ENCODE data around the gene LRIG3.
"Not testable (repeated sequence)": the region's sequence is repeated elsewhere in the genome, so short reads cannot be mapped to it uniquely, and the experiment has no call there.

Gene LRIG3

DNA sequence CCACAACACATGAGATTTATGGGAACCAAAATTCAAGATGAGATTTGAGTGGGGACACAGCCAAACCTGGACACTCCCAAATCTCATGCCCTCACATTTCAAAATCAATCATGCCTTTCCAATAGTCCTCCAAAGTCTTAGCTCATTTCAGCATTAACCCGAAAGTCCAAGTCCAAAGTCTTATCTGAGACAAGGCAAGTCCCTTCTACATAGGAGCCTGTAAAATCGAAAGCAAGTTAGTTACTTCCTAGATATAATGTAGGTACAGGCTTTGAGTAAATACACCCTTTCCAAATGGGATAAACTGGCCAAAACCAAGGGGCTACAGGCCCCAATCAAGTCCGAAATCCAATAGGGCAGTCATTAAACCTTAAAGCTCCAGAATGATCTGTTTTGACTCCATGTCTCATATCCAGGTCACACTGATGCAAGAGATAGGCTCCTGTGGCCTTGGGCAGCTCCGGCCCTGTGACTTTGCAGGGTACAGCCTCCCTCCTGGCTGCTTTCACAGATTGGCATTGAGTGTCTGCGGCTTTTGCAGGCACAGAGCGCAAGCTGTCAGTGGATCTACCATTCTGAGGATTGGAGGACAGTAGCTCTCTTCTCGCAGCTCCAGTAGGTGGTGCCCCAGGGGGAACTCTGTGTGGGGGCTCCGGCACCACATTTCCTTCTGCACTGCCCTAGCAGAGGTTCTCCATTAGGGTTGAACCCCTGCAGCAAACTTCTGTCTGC, 60.1 kb downstream of the LRIG3 start:
- no peak for DNase-seq (ENCODE audit: low read depth in 2 of 2, low spot score in 1 of 2)

DNA sequence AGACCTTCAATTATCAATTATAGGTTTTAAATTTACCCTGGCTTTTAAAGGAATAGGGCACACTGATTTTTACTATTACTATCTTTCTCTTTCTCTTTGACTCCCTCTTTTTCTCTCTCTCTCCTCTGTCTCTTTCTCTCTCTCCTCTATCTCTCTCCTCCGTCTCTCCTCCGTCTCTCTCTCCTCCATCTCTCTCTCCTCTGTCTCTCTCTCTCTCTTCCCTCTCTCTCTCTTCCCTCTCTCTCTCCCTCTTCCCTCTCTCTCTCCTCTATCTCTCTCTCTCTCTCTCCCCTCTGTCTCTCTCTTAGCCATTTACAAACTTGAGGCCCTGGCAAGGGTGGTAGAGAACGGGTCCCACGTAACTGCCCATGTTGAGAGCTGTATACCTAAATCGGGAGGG, 62.3 kb downstream of the LRIG3 start:
- DNase-seq (ENCODE audit: low read depth in 2 of 2, low spot score in 1 of 2), result no peak

DNA sequence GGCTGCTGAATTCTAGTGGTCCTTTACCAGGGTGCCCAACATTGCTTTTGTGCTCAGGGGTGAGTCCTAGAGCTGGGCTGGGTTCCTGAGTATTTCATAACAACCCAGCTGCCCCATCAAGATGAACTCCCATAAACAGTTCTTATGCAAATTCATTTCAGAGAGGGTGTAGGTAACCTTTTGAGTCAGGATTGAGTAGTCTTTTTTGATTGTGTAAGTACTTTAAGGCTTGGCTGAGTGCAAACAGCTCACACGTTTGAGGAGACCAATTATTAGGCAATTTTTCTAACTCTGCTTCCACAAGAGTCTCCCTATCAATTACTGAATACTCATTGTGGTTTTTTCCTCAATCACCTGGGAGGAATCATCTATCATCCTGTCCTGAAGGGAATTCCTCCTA, 63.1 kb downstream of the LRIG3 start:
- DNase-seq (ENCODE audit: low read depth in 2 of 2, low spot score in 1 of 2), result not testable (repeated sequence)

DNA sequence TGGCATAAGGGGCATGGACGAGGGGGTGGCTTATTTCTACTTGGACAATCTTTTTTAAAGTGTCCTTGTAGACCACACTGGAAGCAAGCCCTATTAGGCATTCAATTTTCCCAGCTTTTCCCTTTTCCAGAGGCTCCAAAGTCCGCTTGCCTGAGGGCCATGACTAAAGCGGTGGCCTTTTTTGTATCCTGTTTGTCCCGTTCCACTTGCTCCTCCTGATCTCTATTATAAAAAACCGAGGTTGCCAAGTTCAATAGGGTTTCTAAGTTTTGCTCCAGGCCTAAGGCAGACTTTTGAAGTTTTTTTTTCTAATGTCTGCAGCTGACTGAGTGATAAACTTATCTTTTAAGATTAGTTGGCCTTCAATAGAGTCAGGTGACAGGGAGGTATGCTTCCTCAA, 64.7 kb downstream of the LRIG3 start:
- not testable (repeated sequence) for DNase-seq (ENCODE audit: low read depth in 2 of 2, low spot score in 1 of 2)

DNA sequence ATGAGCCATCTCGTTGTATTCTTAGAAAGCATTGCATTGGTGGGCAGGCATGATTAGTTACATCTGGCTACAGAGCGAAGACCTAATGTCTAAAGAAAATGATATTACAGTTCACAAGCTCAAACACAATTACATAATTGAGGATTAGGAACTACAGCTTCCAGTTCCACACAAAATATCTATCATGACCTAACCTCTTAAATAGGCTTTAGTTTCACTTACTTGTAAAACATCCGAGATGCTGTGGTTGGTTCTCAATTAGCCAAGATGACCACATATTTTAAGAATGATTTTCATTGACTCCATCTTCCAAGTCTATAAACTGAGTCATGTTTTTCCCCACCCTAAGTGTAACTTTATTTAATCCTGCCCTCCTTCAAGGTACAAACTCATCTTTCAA, 69.5 kb downstream of the LRIG3 start:
- no peak for DNase-seq (ENCODE audit: low read depth in 2 of 2, low spot score in 1 of 2)

DNA sequence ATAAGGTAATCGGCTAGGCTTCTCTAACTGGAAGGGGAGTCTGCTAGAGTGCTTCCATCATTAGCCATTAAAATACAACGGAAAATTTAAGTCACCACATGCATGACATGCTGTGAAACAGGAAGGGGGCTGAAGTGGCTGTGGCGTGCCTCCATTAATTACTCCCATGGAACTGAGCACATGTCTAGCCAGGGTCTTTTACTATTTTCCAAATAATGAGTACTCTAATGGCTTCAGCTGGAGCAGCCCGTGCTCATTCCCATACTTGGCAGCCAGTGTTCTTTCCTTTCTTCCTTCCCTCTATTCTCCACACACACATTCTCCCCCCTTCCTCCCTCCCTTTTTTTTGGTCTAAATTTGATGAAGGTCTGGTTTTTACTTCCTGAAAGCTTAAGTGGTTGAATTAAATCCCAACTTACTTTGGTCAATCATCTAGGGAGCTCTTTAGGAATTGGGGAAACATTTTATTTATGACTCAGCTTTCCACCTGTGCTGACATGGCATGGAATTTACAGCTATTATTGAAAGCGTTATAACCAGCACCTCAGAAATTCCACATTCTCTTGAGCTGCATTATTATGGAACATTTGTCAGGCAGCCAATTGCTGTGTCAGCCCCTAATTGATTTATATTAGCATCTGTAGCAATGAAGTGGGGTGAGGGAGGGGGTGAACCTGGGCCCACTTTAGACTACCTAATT, 72.3 kb downstream of the LRIG3 start:
- DNase-seq (ENCODE audit: low read depth in 2 of 2, low spot score in 1 of 2), result no peak

DNA sequence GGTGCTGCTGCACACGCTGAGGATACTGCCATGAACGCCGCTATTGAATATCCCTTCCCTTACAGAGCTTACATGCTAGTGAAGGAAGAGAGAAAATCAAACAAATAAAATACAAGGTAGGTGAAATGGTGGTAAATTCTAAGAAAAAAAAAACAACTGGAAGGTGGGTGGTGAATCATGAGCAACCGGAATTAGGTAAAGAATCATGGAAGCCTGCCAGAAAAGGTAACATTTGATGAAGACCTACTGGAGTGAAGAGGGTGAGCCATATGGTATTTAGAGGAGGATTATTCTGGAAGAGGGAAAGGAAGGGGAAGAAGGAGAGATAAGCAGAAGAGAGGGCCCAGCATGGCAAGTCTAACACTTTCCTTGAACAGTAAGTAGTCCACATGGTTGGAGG, 76.1 kb downstream of the LRIG3 start:
- DNase-seq (ENCODE audit: low read depth in 2 of 2, low spot score in 1 of 2), result no peak

DNA sequence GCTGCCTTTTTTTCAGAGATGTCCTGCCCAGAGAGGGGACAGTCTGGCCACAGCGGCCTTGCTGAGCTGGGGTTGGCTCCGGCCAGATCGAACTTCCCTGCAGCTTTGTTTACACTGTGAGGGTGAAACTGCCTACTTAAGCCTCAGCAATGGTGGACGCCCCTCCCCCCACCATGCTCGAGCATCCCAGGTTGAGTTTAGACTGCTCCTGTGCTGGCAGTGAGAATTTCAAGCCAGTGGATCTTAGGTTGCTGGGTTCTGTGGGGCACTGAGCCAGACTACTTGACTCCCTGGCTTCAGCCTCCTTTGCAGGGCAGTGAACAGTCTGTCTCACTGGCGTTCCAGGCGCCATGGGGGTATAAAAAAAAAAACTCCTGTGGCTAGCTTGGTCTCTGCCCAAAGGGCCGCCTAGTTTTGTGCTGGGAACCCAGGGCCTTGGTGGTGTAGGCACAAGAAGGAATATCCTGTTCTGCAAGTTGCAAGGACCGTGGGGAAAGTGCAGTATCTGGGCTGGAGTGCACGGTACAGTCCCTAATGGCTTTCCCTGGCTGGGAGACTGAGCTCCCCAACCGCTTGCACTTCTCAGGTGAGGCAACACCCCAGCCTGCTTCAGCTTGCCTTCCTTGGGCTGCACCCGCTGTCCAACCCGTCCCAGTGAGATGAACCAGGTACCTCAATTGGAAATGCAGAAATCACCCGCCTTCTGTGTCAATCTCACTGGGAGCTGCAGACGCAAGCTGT, 79.1 kb downstream of the LRIG3 start:
- DNase-seq (ENCODE audit: low read depth in 2 of 2, low spot score in 1 of 2), result no peak

DNA sequence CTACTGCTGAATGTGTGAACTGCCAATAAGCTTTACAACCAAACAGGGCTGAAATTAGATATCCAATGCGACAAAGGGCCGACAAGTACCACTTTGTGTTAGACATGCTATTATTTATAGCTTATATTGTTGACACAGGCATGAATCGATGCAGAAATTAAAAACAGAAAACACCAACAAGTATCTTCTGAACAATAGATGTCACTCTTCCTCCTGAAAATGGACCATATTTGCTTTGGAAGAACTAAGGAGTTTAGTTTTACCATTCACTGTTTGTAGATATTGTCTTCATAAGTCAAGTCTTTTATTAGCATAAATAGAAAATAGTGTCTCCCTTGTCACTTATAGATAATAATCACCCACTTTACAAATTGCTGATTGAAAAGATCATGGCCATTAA, 86.5 kb downstream of the LRIG3 start:
- no peak for DNase-seq (ENCODE audit: low read depth in 2 of 2, low spot score in 1 of 2)

DNA sequence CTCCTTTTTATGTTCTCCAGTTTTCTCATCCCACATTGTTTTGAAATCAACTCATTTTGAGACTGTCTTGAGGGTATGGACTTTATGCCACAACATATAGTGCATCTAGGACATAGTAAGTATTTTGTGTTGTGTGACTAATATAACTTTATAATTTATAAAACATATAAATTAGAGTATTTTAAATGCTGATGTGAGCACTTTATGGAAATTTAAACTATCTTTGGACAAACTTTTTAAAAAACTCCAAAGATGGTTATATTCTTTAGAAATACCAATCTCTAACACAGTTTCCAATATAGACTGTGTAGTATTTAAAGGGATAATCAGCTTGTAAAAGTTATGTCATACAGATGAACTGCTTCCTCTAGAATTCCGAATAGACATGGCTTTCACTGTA, 87.4 kb downstream of the LRIG3 start:
- DNase-seq (ENCODE audit: low read depth in 2 of 2, low spot score in 1 of 2), result no peak
